A673 (cell line): Measurements from ENCODE around the gene OBP2B.

ENCODE experiments used
- CTCF ChIP-seq: fragments of 300-800, 200-600 bp; sonication (generic); conservative IDR thresholded peaks from 2 replicates; pipeline ENCODE4 v1.5.1; 2017; ENCODE audit warnings: low read depth, mild to moderate bottlenecking, antibody characterized with exemption, low read length, moderate library complexity, mixed read lengths
- EZH2 ChIP-seq: fragments of 200-600 bp; sonication (generic); IDR thresholded peaks from 2 replicates; pipeline ENCODE4 v1.6.1; 2017; ENCODE audit warnings: borderline replicate concordance, low read depth, mild to moderate bottlenecking, mixed read lengths, antibody characterized with exemption, low read length; ENCODE audit not compliant: poor library complexity, severe bottlenecking

GRCh38 chr9:133246991-133247390 is 37.9 kb upstream of the OBP2B start:
- TF ChIP-seq EZH2 = no peak
- TF ChIP-seq CTCF = no peak
